Measurements from ENCODE around the gene MRPL28.

GRCh38 chr16:411576-412265 is 41.4 kb upstream of the MRPL28 start:
- no peak for TF ChIP-seq EP300 (IDR thresholded peaks at IDR 0.05; ENCODE audit: borderline replicate concordance in 1 of 2, low read depth in 1 of 2, low read length in 1 of 2)
- no peak for TF ChIP-seq POLR2AphosphoS5 (IDR thresholded peaks at IDR 0.05; ENCODE audit: low read depth, low read length)
- TF ChIP-seq JUND (IDR thresholded peaks at IDR 0.05): no peak
- no peak for TF ChIP-seq EZH2phosphoT487 (IDR thresholded peaks at IDR 0.05; ENCODE audit: borderline replicate concordance, low read depth)

Measured in SK-N-SH (cell line).